Measurements from ENCODE around the gene PROCA1.

Gene PROCA1

DNA sequence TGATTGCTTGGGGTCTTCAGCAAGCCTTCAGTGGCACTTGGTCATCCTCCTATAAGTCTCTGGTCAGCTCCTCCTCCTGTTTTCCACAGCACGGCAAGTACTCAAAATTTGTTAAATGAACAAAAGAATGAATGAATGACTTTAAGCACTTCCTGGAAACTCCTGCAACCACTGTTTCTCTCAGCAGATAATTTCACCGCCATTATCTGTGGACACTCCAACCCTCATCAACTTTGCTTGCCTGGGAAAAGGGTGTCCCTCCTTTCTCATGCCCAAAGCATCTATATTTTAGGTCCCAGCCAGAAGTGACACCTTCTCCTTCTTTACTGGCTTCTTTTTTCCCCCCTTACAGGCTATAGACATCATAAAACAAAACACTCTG is 4.4 kb downstream of the PROCA1 start:
- DNase-seq (ENCODE audit: low read depth) = no peak

DNA sequence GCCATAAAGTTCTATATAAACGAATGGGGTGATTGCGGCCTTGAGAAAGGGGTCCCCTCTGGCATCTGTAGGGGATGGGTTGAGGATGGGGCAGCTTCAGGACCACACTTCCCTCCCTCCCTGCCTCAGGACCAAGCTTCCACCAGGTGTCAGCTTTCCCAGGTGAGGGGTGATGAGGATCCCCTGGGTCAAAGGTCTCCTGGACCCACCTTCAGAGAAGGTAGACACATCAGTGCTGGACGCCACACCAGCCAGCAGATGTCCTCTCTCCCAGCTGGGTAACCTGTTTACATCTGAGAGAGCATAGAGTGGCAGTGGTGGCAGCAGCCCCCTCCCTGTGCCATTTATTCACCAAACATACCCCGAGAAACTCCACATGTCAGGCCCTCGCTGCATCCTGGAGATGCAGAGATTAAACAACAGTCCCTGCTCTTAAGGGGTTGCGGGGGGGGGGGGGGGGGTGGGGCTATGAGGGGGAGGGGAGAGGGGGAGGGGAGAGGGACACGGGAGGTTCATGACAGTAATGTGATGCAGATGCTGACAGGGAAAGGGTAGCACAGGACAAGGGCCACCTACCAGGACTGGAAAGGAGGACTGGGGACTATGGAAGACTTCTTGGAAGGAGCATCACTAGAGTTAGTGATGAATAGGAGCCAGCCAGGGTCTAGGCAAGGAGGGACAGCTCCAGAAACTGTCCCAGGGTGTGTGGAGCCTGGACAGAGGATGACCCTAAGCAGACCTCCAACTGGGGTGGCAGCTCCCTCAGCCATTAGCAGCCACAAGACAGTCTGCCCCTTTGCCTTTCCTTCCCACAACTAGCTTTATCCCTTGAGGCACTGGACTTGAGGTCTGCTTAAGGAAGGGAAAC is 5.0 kb downstream of the PROCA1 start:
- DNase-seq (ENCODE audit: low read depth) = no peak

DNA sequence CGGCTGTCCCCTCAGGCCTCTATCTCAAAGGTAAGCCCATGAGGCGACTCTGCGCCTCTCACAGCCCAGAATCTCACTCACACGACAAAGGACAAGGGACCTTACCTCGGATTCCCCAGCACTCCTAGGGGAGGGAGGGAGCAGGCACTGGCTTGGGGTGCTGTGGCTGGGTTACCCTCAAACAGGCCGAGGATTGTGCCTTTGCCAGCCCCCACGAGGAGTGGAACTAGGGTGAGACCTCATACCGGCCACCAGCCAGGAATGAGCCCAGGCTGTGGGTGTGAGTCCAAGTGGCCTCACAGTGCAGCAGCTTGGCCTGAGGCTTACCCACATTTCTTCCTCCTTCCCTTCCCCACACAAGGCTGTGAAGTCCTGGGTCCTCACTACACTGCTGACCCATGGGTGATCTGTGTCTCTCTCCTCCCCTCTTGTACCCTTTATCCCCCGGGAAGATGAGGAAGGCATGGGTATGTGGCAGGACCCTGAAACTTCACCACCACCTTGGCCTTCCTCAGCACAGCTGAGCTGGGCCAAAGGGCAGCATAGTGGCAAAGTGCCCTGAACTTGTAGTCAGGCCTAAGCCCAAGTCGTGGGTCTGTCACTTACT is 5.9 kb downstream of the PROCA1 start:
- no peak for DNase-seq (ENCODE audit: low read depth)

DNA sequence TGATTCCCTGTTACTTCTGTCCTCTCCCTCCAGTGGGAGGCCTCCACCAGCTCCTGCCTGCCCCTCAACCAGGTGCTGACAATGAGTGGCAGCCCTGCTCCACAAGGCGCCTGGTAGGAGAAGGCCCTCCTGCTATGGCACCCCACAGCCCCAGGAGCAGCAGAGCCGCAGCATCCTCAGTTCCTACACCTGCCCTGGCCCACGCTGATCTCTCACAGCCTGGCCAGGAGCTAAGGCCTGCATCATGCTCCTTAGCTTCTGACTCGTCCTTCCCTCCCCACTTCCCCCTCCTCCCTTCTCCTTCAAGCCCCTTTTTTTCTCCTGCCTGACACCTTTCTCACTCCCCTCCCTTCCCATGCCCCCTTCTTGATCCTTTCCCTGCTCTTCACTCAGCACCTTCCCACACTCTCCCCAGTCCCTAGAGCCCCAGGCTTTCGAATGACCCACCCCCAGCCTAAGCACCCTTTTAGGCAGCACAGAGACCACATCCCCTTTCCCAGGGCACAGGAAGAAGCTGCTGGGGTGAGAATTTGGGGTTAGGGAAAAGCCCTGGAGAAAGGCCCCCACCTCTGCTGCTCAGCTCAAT is 6.5 kb downstream of the PROCA1 start:
- no peak for DNase-seq (ENCODE audit: low read depth)

DNA sequence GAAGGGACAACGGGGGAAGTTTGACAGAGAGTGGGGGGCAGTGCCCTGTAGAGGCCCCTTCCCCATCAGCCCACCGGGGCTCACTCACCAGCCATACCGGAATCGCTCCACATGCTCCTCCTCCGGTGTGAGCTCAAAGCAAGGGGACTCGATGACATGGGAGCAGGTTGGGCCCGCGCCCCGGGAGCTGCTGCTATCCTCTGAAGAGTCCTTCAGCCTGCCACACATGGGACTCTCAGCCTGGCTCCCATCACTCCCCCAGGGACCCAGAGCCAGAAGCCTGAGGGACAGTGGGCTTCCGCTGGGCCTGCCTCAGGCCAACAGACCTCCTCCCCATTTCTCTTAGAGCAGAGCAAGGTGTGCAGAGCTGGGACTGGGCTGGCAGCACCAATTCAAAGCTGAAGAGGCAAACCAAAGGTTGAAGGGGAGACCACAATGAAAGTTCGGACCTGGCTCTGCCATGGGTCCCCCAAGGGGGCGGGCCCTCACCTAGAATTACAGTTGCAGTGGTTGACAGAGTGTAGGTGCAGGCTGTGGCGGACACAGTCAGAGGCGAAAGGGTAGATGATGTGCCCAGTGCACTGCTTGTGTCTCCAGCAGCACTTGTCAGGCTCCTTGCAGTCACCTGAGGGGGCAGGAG is 7.3 kb downstream of the PROCA1 start:
- DNase-seq (ENCODE audit: low read depth) = no peak

DNA sequence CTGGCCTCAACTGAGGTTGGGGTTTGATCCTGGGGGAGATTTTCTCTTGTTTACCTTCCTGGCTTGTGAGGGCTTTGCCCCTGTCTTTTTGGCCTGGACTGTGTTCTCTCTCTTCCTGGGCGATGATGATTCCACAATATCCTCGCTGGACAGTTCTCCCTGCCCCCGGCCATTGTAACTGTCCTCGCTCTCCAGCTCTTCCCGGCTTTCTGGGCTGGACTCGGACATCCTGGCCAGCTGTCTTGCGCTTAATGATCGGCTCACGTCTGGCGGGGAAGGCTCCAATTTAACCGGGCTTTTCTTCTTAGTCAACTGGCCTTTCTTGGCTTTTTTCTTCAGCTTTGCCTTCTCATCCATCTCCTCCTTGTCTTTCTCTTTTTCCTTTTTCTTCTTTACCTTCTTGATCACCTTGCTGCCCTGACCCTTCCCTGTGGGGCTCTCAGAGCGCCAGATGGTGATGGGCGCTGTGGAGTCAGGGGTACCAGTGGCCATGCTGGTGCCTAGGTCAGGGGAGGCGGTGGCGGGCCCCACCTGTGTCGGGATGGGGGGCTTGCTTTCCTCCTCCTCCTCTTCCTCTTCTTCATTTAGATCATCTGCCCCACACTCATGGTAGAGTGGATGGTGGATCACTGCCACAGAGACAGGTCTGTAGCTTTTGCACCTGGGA is 8.0 kb downstream of the PROCA1 start:
- DNase-seq (ENCODE audit: low read depth) = no peak

DNA sequence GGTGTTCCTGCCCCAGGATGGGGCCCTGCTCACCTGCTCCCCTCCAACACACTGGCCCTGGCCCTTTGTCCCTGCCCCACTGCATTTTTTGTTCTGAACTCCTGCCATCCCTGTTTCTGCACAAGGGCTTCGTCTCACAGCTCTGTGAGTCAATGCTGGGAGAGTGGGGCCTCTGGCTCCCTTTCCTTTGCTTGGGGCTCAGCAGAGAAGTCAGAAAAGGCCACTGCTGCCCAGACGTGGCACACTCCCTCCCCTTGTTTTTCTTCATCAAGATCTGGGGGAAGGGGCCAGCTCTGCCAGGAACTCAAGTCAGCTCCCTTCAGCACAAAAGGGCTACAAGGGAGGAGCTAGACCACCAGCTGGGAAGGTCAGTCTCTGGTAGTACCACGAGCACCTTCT is 8.9 kb downstream of the PROCA1 start:
- no peak for DNase-seq (ENCODE audit: low read depth)

DNA sequence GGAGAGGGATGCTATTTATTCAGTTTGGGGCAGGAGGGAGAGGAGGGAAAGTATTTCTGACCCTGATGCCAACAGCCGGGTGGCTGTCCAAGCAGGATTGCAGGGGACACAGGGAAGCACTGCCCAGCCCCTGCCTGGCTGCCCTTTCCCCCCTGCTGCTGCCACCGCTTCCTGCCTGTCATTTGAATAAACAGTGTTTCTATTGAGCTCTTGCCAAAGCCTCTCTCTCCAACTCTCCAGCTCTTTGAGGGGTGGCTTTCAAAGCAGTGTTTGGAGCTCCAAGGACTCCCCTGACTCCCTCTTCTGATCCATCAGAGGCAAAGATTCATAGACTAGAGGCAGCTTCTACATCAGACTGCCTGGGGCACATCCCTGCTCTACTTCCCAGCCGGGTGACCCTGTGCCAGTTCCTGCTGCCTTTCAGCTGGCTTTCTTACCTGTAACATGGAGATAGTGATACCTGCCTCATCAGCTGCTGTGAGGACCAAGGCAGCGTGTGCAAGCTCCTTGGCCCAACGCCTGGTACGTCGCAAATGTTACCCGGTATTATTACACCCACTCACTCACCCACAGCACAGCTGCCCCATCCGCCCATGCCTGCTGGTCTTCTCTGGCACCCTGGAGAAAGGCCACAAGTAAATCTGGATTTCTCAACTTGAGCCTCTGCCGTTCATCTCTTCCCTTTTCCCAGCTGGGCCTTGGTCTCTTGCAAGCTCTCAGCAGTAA is 9.5 kb downstream of the PROCA1 start:
- no peak for DNase-seq (ENCODE audit: low read depth)

DNA sequence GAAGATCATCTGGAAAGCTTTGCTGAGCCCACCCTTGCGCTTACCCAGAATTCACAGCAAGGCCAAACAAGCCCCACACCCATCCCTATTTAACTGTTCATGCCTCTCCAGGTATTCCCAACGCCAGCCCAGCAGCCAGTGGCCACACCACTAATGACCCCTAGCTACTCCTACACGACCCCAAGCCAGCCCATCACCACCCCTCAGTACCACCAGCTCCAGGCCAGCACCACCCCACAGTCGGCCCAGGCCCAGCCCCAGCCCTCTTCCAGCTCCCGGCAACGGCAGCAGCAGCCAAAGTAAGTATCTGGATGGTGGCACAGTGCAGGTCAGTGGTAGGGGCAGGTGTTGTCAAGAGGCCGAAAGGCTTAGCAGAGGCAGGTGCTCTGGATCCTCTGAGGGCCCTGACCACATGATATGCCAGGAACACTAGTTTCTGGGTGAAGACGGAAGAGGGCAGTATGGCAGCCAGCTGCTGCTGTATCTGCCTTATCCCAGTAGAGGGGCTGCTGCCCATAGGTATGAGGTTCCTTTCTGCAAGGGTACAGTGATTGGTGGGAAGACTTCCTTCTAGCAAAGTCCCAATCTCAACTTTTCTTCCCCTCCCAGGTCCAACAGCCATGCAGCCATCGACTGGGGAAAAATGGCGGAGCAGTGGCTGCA is 10.7 kb downstream of the PROCA1 start:
- DNase-seq (ENCODE audit: low read depth) = no peak

DNA sequence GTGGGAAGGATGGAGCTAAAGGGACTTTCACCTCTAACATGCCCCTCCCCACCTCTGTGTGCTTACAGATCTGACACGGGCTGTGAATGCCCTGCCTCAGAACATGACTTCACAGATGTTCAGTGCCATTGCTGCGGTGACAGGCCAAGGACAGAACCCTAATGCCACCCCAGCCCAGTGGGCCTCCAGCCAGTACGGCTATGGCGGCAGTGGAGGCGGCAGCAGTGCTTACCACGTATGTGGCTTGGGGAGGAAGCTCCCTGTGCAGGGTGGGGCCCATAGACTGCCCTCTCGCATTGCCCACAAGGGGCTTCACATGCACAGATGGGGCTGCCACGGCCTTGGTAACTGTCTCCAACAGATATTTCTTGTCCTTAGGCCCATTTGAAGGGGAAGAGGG is 11.4 kb downstream of the PROCA1 start:
- DNase-seq (ENCODE audit: low read depth) = no peak

DNA sequence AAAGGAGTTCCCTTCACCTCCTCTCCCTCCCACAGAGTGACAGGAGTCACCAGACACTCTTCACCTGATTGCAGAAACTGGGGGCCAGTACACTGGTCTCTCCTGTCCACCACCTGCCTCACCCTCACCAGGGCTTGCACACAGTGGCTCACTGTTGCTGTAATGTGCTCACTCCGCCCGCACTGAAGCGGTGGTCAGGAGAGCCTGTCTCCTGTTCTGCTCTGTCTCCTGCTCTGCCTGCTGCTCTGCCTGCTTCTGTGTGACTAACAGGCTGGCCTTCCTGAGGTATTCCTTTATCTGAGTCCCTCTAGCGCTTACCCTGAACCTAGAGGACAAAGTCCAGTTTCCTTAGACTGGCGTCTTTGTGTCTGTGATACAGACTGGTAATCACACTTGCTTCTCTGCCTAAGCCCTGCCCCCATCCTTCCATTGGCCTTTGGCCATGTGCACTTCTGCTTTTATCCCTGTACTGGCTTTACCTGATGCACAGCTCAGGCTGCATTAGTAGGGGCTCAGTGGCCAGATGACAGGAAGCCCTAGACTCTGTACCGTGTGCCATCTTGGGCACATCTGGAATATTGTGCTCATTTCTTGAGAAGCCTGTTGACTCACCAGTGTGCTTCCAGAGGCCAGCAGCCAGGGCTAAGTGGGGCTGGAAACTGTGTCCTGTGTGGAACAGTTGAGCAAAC is 13.3 kb downstream of the PROCA1 start:
- DNase-seq (ENCODE audit: low read depth) = no peak

DNA sequence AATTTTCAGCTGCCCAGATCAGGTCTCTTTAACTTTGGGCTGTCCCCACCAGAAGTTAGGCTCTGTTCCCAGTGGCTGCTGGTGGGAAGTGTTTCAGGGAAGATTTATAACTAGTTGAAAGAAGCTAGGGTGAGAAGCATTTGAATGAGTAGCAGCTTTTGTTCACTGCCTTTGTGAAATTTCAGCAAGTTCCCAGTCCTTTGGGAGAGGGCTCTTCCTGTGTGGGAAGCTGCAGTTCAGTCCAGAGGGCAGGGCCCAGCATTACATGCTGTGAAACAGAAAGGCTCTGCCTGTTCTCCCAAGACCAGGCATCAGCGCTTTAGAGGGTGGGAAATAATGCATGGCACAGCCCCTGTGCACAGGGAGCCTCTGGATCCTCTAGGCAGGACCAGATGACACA is 17.8 kb downstream of the PROCA1 start:
- no peak for DNase-seq (ENCODE audit: low read depth)

DNA sequence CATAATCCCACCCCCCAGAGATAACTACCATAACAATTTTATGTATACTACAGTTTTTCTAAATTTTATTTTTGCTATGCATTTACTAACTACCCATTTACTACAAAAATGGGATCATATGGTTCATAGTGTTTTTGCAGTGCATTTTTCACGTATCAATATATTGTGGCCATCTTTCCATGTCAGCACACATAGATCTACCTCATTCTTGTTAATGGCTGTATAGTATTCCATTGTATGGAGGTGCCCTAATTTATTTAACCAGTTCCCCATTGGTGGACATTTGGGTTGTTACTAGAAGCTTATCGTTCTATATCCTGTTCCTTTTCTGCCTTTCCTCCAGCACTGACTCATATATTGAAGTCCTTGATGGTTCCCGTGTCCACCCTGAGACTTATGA is 22.7 kb downstream of the PROCA1 start:
- DNase-seq (ENCODE audit: low read depth) = no peak

DNA sequence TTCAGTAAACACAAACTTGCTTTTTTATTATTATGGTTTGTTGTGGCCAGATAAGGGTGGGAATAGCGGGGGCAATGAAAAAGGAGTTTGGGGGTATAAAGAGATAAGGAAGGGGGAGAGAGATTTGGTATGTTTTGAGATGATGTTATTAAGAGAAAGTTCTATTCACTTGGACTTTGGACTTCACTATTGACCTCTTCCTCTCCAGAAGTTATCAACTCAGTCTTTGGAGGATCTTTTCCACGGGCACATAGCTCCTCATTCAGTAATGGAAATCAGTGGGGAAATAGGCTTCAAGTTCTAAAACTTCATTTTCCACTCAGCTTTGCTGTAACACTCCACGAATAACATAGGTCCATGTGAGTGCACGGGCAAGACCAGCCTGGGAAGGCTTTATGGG is 23.2 kb downstream of the PROCA1 start:
- no peak for DNase-seq (ENCODE audit: low read depth)

DNA sequence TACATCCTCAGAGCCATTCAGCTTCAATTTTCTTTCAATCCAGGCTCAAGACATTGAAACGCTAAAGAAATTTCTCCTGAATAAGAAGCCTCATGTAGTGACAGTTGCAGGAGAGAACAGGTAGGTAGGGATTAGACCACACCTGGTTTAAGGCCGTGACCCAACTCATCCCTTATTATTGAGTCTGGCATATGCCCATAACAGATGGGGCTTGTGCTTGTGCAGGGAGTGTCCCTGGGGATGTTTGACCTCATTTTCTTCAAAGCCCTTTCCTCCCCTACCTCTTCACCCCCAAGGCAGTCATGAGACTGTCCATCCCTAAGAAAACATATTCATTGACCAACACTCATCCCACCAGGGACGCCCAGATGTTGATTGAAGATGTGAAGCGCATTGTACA is 25.4 kb downstream of the PROCA1 start:
- DNase-seq (ENCODE audit: low read depth) = no peak

DNA sequence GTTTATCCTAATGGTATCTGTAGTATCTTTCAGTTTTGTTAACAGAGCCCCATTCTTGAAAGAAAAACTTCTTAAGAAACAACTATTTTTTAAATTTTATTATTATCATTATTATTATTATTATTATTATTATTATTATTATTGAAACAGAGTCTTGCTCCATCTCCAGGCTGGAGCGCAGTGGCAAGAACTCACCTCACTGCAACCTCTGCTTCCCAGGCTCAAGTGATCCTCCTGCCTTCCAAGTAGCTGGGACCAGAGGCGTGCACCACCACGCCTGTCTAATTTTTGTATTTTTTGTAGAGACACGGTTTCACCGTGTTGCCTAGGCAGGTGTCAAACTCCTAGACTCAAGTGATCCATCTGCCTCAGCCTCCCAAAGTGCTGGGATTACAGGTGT is 26.3 kb downstream of the PROCA1 start:
- no peak for DNase-seq (ENCODE audit: low read depth)

DNA sequence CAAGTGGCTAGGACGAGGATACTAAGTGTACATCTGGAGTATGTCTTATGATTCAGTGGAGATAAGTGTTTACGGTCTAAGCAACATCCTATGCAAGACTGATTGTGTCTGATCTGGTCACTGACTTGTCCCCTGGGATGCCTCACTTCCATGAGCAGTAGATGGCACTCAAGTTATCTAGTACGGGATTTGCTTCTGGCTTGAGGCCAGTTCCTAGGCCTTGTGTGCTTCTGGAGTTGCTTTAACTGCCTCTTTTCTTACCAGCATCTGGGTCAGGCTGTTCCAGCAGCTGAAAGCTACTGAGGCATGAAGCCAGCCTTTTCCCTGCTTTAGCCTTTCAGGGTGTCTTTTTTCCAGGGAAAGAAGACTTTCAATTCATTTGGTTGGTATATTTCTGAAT is 26.7 kb downstream of the PROCA1 start:
- no peak for DNase-seq (ENCODE audit: low read depth)

DNA sequence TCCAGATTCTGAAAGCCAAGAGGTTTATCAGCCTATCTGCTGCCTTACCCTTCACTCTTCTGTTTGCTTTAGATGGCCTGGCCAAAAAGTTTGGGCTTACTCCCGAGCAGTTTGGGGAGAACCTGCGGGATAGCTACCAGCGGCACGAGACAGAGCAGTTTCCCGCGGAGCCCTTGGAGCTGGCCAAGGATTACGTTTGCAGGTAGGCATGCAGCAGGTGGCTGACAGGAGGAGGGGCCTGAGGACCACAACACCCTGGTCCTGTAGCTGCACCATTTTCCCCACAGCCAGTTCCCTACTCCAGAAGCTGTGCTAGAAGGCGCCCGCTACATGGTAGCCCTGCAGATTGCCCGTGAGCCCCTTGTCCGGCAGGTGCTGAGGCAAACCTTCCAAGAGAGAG is 29.0 kb downstream of the PROCA1 start:
- DNase-seq (ENCODE audit: low read depth) = no peak

DNA sequence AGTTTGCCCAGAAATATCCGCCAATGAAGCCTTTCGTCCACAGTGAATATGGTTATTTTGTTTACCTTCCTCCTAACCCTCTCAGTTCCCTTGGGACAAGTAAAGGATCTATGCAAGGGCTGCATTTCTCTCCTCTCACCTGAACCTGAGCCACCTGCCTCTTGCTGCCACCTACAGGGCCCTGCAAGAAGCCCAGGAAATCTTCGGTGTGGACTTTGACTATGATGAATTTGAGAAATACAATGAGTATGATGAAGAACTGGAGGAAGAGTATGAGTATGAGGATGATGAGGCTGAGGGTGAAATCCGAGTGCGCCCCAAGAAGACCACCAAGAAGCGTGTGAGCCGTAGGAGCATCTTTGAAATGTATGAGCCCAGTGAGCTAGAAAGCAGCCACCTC is 35.7 kb downstream of the PROCA1 start:
- no peak for DNase-seq (ENCODE audit: low read depth)

DNA sequence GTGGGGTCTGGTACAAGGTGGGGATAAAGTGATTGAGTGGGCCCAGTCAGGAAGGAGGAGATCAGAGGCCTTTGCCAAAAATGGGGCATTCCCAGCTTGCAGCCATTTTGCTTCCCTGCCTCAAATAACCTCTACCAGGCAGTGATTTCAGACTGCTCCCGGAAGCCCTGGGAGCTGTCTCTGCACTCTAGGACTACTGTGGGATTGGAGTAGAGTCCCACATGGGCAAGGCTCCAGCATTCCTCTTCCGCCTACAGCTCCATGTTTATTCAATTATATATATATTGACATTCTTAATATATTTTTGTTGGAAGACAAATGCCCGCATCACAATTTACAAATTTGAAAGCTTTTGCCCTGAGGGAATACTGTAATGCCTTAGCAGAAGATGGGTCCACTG is 36.2 kb downstream of the PROCA1 start:
- no peak for DNase-seq (ENCODE audit: low read depth)

DNA sequence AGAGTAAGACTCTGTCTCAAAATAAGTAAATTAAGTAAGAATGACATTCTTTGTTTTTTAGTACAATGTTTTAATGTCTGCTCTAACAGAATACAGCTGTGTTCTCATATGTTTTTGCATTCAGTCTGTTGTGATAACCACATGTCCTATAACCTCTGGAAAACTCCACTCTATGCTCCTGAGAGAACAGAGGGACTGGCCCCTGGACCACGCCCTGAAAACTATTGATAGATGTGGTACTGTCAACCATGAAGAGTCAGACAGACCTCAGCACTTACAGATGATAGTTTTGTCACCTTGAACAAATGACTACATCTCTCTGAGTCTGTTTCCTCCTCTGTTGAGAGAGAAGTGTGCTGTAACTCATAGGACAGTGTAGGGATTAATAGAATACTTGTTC is 41.8 kb downstream of the PROCA1 start:
- DNase-seq (ENCODE audit: low read depth) = no peak
